ENCODE data around the gene SRGAP3.

SRGAP3 gene

GRCh38 chr3:8966820-8967348, 282.6 kb downstream of the SRGAP3 start:
- DNase-seq (ENCODE audit: low read depth in 2 of 2) = no peak

- no peak for DNase-seq (ENCODE audit: low read depth in 2 of 2)
Observed at GRCh38 chr3:8966150-8966819, 283.2 kb downstream of the SRGAP3 start.

GRCh38 chr3:8964436-8965370, 284.7 kb downstream of the SRGAP3 start:
- DNase-seq (ENCODE audit: low read depth in 2 of 2) = no peak

- DNase-seq (ENCODE audit: low read depth in 2 of 2) = peak; percentile 79 to 82
Observed at GRCh38 chr3:8963137-8963853, 286.2 kb downstream of the SRGAP3 start, which contains the start of gene RAD18. Gene RAD18, minus strand, starts transcription at chr3:8963472. Its CDS starts 87 bp downstream, at chr3:8963385.

GRCh38 chr3:8962226-8962861, 287.1 kb downstream of the SRGAP3 start:
- DNase-seq (ENCODE audit: low read depth in 2 of 2) = no peak

GRCh38 chr3:8959668-8960067, 289.8 kb downstream of the SRGAP3 start:
- DNase-seq (ENCODE audit: low read depth in 2 of 2) = no peak

- no peak for DNase-seq (ENCODE audit: low read depth in 2 of 2)
Observed at GRCh38 chr3:8954938-8955763, 294.3 kb downstream of the SRGAP3 start.

GRCh38 chr3:8953313-8953712, 296.1 kb downstream of the SRGAP3 start:
- no peak for DNase-seq (ENCODE audit: low read depth in 2 of 2)

- DNase-seq (ENCODE audit: low read depth in 2 of 2) = no peak
Observed at GRCh38 chr3:8952130-8952529, 297.3 kb downstream of the SRGAP3 start.

GRCh38 chr3:8945890-8946600, 303.4 kb downstream of the SRGAP3 start:
- no peak for DNase-seq (ENCODE audit: low read depth in 2 of 2)

GRCh38 chr3:8942746-8943488, 306.5 kb downstream of the SRGAP3 start:
- DNase-seq (ENCODE audit: low read depth in 2 of 2) = no peak

GRCh38 chr3:8942115-8942514, 307.3 kb downstream of the SRGAP3 start:
- no peak for DNase-seq (ENCODE audit: low read depth in 2 of 2)

GRCh38 chr3:8938021-8938420, 311.4 kb downstream of the SRGAP3 start:
- DNase-seq (ENCODE audit: low read depth in 2 of 2) = no peak

- DNase-seq (ENCODE audit: low read depth in 2 of 2) = no peak
Observed at GRCh38 chr3:8937064-8938020, 312.1 kb downstream of the SRGAP3 start.

GRCh38 chr3:8932507-8932906, 316.9 kb downstream of the SRGAP3 start:
- no peak for DNase-seq (ENCODE audit: low read depth in 2 of 2)

- no peak for DNase-seq (ENCODE audit: low read depth in 2 of 2)
Observed at GRCh38 chr3:8931342-8931741, 318.1 kb downstream of the SRGAP3 start.

Measured in stimulated activated CD8-positive, alpha-beta memory T cell treated with anti-CD3 and anti-CD28 coated beads, Interleukin-15, amount 100 ng/mL, for 4 hours (primary cell).